K562 (cell line): Measurements from ENCODE around the gene THADA. TPM values are rescaled to one million over a fixed set of nuclear protein-coding genes. Genes with fewer than 3 reads are reported as not detected.

Source experiments
- ATAC-seq: fragments of 200-7000 bp; cut with Tn5 transposase; 3 replicates; pipeline ENCODE4 v1.9.1; 2020; ENCODE audit warnings: moderate library complexity
- BruUV-seq: library from RNA; stranded (reverse); fragments of 400-500 nt; replicated peaks from 2 replicates; lab custom pipeline; 2021; lab: Mats Ljungman, UMichigan
- CTCF ChIA-PET: fragments of 300-600 bp; formaldehyde crosslinking; extraction: SDS; loops from one replicate; lab custom pipeline; 2021; ENCODE audit warnings: low intra/inter-chr PET ratio; lab: Yijun Ruan, JAX
- POLR2A ChIA-PET: fragments of 300-600, 350-650 bp; sonication (Branson Sonifier 250); formaldehyde crosslinking; extraction: SDS; loops from one replicate; lab custom pipeline; 2021; ENCODE audit warnings: antibody characterized with exemption, inconsistent platforms; lab: Yijun Ruan, JAX
- DNase-seq, 4 experiments: peaks; one replicate each; pipeline versions ENCODE4 v3.0.0 to v3.0.0-alpha.2; 2011 to 2018; ENCODE audit warnings: low spot score in 3 of 4, mixed read lengths in 3 of 4; ENCODE audit errors: extremely low read depth in 1 of 4
- FAIRE-seq: peaks from 2 replicates; lab custom pipeline; 2011; peaks lifted over from hg19 to GRCh38; lab: Jason Lieb, UNC
- H2AFZ ChIP-seq: 2 replicates; pipeline ENCODE4 v1.6.0; 2011; ENCODE audit warnings: low read depth, low read length, control low read depth, inconsistent platforms
- H3K27ac ChIP-seq: fragments of 200-600 bp; 3 replicates; pipeline ENCODE4 v1.8.0; 2011; ENCODE audit warnings: low read depth, mild to moderate bottlenecking, control low read depth, inconsistent platforms, low read length, moderate library complexity, mixed read lengths; ENCODE audit errors: extremely low read depth
- H3K27me3 ChIP-seq, 2 experiments: fragments of 300-600 bp in 1 of 2; 2 replicates in 1 of 2; 3 replicates in 1 of 2; pipeline versions ENCODE4 v1.6.0 to v1.8.0; 2011; ENCODE audit warnings: inconsistent platforms in 2 of 2, low read length in 2 of 2, mild to moderate bottlenecking in 1 of 2, mixed read lengths in 1 of 2, moderate library complexity in 1 of 2; ENCODE audit not compliant: control insufficient read depth in 2 of 2, insufficient read depth in 2 of 2
- H3K36me3 ChIP-seq: fragments of 300-600 bp; 3 replicates; pipeline ENCODE4 v1.8.0; 2011; ENCODE audit warnings: mild to moderate bottlenecking, low read length, inconsistent platforms; ENCODE audit not compliant: control insufficient read depth, insufficient read depth
- H3K4me1 ChIP-seq, 2 experiments: fragments of 200-600 bp in 1 of 2; replicated peaks in 1 of 2; 2 replicates in 1 of 2; 3 replicates in 1 of 2; pipeline versions ENCODE4 v1.5.1 to v1.8.0; 2011; ENCODE audit warnings: inconsistent platforms in 2 of 2, low read length in 2 of 2, mild to moderate bottlenecking in 1 of 2, mixed read lengths in 1 of 2, moderate library complexity in 1 of 2; ENCODE audit not compliant: control insufficient read depth in 2 of 2, insufficient read depth in 2 of 2
- H3K4me2 ChIP-seq: 2 replicates; pipeline ENCODE4 v1.6.1; 2011; ENCODE audit warnings: low read length, control low read depth, inconsistent platforms, mixed read lengths; ENCODE audit not compliant: insufficient read depth
- H3K4me3 ChIP-seq: fragments of 200-600 bp; sonication (generic), shearing (Covaris generic); 2 replicates; pipeline ENCODE4 v1.5.1; 2016; ENCODE audit warnings: control low read depth, inconsistent platforms
- H3K79me2 ChIP-seq: fragments of 200-600 bp; 3 replicates; pipeline ENCODE4 v1.8.0; 2011; ENCODE audit warnings: low read length, inconsistent platforms; ENCODE audit not compliant: control insufficient read depth, insufficient read depth
- H3K9ac ChIP-seq, 2 experiments: 2 replicates each; pipeline versions ENCODE4 v1.6.0 to v1.6.1; 2011; ENCODE audit warnings: low read depth in 2 of 2, low read length in 2 of 2, control low read depth in 1 of 2, inconsistent platforms in 1 of 2, mild to moderate bottlenecking in 1 of 2, mixed read lengths in 1 of 2; ENCODE audit not compliant: insufficient read depth in 1 of 2
- H3K9me1 ChIP-seq: one replicate; pipeline ENCODE4 v1.6.0; 2011; ENCODE audit warnings: inconsistent platforms, mild to moderate bottlenecking, low read length, moderate library complexity; ENCODE audit not compliant: control insufficient read depth, insufficient read depth
- H3K9me3 ChIP-seq: replicated peaks from 2 replicates; pipeline ENCODE4 v1.5.1; 2011; ENCODE audit warnings: low read depth, low read length, inconsistent platforms; ENCODE audit not compliant: control insufficient read depth, insufficient read depth
- H4K20me1 ChIP-seq: replicated peaks from 2 replicates; pipeline ENCODE4 v1.6.1; 2011; ENCODE audit warnings: low read length, inconsistent platforms, mixed read lengths; ENCODE audit not compliant: control insufficient read depth, insufficient read depth
- CHD2 ChIP-seq: IDR thresholded peaks from 2 replicates; pipeline ENCODE4 v1.6.1; 2011; ENCODE audit warnings: low read depth, low read length
- IRF2 ChIP-seq: sonication (generic); formaldehyde crosslinking; IDR thresholded peaks from 2 replicates; pipeline ENCODE4 v1.8.1; 2022; ENCODE audit warnings: mild to moderate bottlenecking, missing genetic modification reagents
- NFIC ChIP-seq: fragments of 450-650 bp; IDR thresholded peaks from 2 replicates; pipeline ENCODE4 v1.6.1; 2017; ENCODE audit warnings: mild to moderate bottlenecking, inconsistent platforms
- PPARD ChIP-seq: fragments of 250-450 bp; sonication (Bioruptor Pico); IDR thresholded peaks from 2 replicates; pipeline ENCODE4 v1.8.0; 2022; ENCODE audit warnings: inconsistent platforms, mild to moderate bottlenecking, moderate library complexity
- PRDM10 ChIP-seq: fragments of 450-650 bp; IDR thresholded peaks from 2 replicates; pipeline ENCODE4 v1.6.1; 2018; ENCODE audit not compliant: partially characterized antibody
- SRSF9 ChIP-seq: fragments of 200-400 bp; formaldehyde crosslinking; IDR thresholded peaks from 2 replicates; pipeline ENCODE4 v1.6.1; 2017; ENCODE audit warnings: low read depth, low read length, borderline replicate concordance
- ZEB2 ChIP-seq: fragments of 450-650 bp; IDR thresholded peaks from 2 replicates; pipeline ENCODE4 v1.6.1; 2016
- ZNF133 ChIP-seq: fragments of 250-450 bp; sonication (Bioruptor Pico); IDR thresholded peaks from 2 replicates; pipeline ENCODE4 v1.4.0; 2020; ENCODE audit warnings: mild to moderate bottlenecking
- WGBS: fragments of 100-300 bp; shearing (Covaris generic); methylation state at CpG from one replicate; pipeline ENCODE4 v1.1.6; 2016; ENCODE audit warnings: low coverage, mixed read lengths; ENCODE audit not compliant: insufficient coverage; ENCODE audit errors: missing lambda C conversion rate; 5-methylcytosine and 5-hydroxymethylcytosine counted together
- in situ Hi-C: fragments of 300-500 bp; cut with MboI; formaldehyde crosslinking; loops from 4 replicates; pipeline ENCODE4 v1.15.0; 2018; ENCODE audit warnings: inconsistent platforms, mixed read lengths
- intact Hi-C: fragments of 100-400 bp; cut with micrococcal nuclease; formaldehyde crosslinking; loops from 2 replicates; pipeline ENCODE4 v1.14.2; 2022
- polyA plus RNA-seq, 8 experiments: library from polyadenylated mRNA; depleted of rRNA in 4 of 8; stranded (reverse) in 5 of 8; unstranded in 3 of 8; fragments of >200 nt; fragmentation: Nextera tagmentation in 2 of 8; fragmentation: Illumina TruSeq in 1 of 8; extraction: Ambion mirVana in 2 of 8; extraction: Trizol in 1 of 8; gene quantifications; 2 replicates each; pipeline versions ENCODE4 v1.2.1 to v1.2.3, GENCODE V29; 2011 to 2014; ENCODE audit warnings: inconsistent platforms in 1 of 8, missing spikeins in 1 of 8
- total RNA-seq, 7 experiments: library from RNA; depleted of rRNA in 6 of 7; stranded (reverse); fragments of >200 nt in 6 of 7; fragmentation: Illumina TruSeq in 2 of 7; extraction: Trizol in 2 of 7; gene quantifications; 2 replicates each; pipeline versions ENCODE4 v1.2.1 to v1.2.3, GENCODE V29; 2011 to 2021; ENCODE audit warnings: low replicate concordance in 1 of 7

The THADA gene
- total and polyA plus RNA-seq, 9 of the 15 experiments (the other 6 are each of a cell fraction or from before 2014, with no cell fraction given): 17.8 to 34.7 (median 31.9) TPM

GRCh38 chr2:43276962-43277391 is 318.9 kb downstream of the THADA start:
- H4K20me1 ChIP-seq: 0 out of 2 replicates have a peak, but pooled peaks cover 2% of the 10 kb centered on the region
- no peak for DNase-seq
- in situ Hi-C loops (no loop called here), intact Hi-C loops (loop anchor here (5.0 kb wide), 1 partner anchor 205 kb away; no protein-coding TSS in a partner anchor)
- peaks cover under 1% of the 10 kb centered on the region; the same call in 1 of the 3 replicates for H3K36me3 ChIP-seq
- ATAC-seq: no peak
- no peak overlapping the region for H3K4me2 ChIP-seq
- 71% methylated on average over 3 of the region's 3 CpGs for WGBS
- no peak overlapping the region for H3K27ac ChIP-seq
- ChIA-PET CTCF (interaction anchor here (1.8 kb wide), 1 partner anchor 265 kb away, joined by 4 read pairs; no protein-coding TSS in a partner anchor), POLR2A (interaction anchor here (1.0 kb wide), 1 partner anchor 10 kb away, joined by 6 read pairs; no protein-coding TSS in a partner anchor)
- no peaks in the 10 kb centered on the region for H3K79me2 ChIP-seq
- H3K27me3 ChIP-seq: no peaks in the 10 kb centered on the region
- H3K9ac ChIP-seq: peak overlapping the region in 1 of 2 experiments; percentile 60; a peak in 1 of 4 replicates
- TF ChIP-seq ZNF133 (CRISPR knock-in tag) (no peak), PRDM10 (no peak), CHD2 (no peak), ZEB2 (no peak), IRF2 (CRISPR knock-in tag) (no peak), SRSF9 (no peak), PPARD (CRISPR knock-in tag) (no peak), NFIC (peak; percentile 71)
- no peak for FAIRE-seq
- BruUV-seq: TSS peak; percentile 31
- no peaks in the 10 kb centered on the region for H3K9me1 ChIP-seq
- H3K4me3 ChIP-seq: no peak overlapping the region
- no peaks in the 10 kb centered on the region for H3K9me3 ChIP-seq
- H2AFZ ChIP-seq: no peak overlapping the region
- H3K4me1 ChIP-seq: no peaks in the 10 kb centered on the region
